DMS53 treated with DMSO at 0.1 percent for 48 hours (cell line): ENCODE measurements around the gene LMNB1.
"Not testable (repeated sequence)": the region's sequence is repeated elsewhere in the genome, so short reads cannot be mapped to it uniquely, and the experiment has no call there.

Source experiments
- DNase-seq: peaks from one replicate; lab custom pipeline; 2025; ENCODE audit not compliant: unreplicated experiment; lab: John Stamatoyannopoulos, UW

The LMNB1 gene

DNA sequence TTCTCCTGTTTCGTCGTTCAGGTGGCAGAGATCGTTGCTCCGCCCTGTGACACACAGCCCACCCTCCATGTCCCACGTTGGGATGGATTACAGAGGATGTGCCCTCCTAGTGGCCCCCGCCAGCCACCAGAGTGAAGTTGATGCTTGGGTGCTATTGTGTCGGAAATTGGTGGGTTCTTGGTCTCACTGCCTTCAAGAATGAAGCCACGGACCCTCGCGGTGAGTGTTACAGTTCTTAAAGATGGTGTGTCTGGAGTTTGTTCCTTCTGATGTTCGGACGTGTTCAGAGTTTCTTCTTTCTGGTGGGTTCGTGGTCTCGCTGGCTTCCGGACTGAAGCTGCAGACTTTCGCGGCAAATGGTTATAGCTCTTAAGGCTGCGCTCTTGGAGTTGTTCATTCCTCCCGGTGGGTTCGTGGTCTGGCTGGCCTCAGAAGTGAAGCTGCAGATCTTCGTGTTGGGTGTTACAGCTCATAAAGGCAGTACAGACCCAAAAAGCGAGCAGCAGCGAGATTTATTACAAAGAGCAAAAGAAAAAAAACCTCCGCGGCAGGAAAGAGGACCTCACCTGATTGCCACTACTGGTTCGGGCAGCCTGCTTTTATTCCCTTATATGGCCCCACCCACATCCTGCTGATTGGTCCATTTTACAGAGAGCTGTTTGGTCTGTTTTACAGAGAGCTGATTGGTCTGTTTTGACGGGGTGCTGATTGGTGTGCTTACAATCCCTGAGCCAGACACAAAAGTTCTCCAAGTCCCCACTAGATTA, 76.8 kb downstream of the LMNB1 start:
- DNase-seq: not testable (repeated sequence)

DNA sequence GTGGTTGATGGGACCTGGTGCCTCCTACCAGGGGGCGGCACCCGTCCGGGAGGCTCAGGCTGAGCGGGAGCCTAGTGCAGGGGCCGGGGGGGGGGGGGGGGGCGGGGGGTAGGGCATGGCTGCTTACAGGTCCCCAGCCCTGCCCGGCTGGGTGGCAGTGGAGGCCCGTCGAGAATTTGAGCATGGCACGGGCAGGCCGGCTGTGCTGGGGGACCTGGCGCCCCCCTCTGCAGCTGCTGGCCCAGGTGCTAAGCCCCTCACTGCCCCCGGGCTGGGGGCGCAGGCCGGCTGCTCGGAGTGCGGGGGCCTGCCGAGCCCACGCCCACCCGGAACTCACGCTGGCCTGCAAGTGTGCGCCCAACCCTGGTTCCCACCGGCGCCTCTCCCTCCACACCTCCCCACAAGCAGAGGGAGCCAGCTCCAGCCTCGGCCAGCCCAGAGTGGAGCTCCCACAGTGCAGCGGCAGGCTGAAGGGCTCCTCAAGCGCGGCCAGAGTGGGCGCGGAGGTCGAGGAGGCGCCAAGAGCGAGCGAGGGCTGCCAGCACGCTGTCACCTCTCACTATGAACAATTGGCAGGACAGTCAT, 77.7 kb downstream of the LMNB1 start:
- no peak for DNase-seq

DNA sequence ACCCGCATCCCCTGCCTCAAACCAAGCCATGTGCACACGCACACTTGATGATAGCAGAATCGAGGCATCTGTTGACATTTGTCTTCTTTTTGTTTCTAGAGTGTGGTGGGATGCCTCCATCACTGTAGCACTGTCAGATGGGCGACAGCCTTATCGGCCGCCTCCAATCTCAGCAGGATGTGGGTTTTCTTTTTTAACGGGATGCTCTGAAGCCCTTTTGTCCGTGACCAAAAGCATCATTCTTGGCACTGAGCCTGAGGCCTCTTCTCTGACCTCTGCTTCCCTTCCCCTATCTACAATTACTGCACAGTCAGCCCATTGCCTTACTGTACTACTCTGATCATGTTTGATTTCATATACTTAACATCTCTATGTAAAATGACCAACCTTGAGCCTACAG, 78.3 kb downstream of the LMNB1 start:
- no peak for DNase-seq

- DNase-seq: no peak
Measured at GRCh38 chr5:126857472-126858410, 80.8 kb downstream of the LMNB1 start.

GRCh38 chr5:126858441-126858840, 81.5 kb downstream of the LMNB1 start:
- no peak for DNase-seq

DNA sequence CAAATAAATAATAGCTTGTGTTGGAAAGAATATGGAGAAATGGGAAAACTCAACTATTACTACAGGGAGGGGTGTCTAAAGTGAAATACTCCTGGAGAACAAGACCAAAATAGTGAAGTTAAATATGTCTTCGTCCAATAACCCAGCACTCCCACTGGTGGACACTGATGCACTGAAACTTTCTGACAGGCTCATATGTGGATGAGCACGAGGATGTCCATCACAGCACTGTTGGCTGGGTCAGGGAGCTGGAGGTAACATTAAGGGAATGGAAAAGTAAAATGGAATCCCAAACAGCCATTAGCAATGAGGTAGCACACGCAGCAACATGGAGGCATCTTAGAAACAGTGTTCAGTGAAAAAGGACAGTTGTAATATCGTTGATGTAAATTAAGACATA, 86.5 kb downstream of the LMNB1 start:
- DNase-seq: no peak

DNA sequence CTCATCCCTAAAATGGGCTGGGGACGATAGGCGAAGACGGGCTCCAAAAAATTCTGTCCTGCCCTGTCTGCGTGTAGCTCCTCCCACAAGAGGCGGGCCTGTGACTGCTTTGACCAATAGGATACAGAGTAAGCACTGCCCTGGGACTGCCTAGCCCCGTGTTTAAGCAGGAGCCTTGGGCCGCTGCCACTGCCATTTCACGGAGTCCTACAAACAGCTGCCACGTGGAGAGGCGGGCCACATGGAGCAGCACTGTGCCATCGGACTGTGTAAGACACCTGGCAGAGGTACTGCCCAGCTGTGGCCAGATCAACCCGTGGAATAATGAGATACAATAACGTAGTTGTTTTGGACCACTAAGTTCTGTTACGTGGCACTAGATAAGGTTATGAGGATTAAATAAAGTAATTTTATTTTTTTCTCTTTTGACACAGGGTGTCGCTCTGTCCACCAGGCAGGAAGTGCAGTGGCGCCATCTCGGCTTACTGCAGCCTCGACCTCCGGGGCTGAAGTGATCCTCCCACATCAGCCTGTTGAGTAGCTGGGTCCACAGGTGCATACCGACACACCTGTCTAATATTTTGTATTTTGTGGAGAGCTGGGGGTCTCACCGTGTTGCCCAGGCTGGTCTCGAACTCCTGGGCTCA, 87.2 kb downstream of the LMNB1 start:
- peak; percentile 93 for DNase-seq

GRCh38 chr5:126865299-126865698, 88.4 kb downstream of the LMNB1 start:
- no peak for DNase-seq

- DNase-seq: no peak
Measured at GRCh38 chr5:126866851-126867636, 90.1 kb downstream of the LMNB1 start.

GRCh38 chr5:126868338-126869004, 91.5 kb downstream of the LMNB1 start:
- DNase-seq: no peak

- DNase-seq: no peak
Measured at GRCh38 chr5:126869005-126869451, 92.1 kb downstream of the LMNB1 start.

- DNase-seq: no peak
Measured at GRCh38 chr5:126871441-126871840, 94.5 kb downstream of the LMNB1 start.

- no peak for DNase-seq
Measured at GRCh38 chr5:126872561-126873354, 95.8 kb downstream of the LMNB1 start.

- DNase-seq: no peak
Measured at GRCh38 chr5:126875303-126875785, 98.4 kb downstream of the LMNB1 start.

DNA sequence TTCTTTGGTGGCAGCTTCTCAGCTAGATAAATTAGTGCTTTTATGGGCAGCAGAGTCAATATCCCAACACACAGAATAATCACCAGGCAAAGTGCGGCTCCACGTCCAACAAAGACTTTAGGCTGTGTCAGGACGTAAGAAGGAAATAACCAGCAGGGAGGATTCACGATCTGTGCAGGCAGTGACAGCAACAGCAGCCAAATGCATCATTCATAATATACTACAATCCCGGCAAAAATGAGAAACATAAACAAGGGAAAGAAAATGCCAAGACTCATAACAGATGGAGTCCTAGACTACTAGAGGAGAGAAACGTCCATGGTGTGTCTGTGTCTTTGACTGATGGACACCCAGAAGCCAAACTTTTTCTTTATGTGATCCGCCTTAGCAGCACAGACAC, 100.7 kb downstream of the LMNB1 start:
- DNase-seq: no peak

DNA sequence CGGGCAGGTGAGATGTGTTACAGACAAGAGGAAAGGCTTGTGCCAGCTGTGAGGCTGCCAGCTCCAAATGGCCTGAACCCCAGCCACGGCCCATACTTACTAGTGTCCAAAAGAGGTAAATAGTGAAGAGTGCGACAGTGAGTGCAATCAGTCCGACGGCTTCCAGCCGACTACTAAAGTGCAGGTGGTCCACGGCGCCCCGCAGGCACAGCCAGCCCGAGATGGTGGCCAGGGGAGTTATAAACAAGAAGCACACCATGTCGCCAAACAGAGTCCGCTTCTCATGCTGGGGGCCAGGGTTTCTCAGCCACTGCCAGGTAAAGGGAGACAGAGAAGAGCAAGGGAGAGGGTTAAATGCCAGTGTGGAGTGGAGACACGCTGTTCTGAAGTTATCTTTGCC, 101.1 kb downstream of the LMNB1 start:
- DNase-seq: no peak

DNA sequence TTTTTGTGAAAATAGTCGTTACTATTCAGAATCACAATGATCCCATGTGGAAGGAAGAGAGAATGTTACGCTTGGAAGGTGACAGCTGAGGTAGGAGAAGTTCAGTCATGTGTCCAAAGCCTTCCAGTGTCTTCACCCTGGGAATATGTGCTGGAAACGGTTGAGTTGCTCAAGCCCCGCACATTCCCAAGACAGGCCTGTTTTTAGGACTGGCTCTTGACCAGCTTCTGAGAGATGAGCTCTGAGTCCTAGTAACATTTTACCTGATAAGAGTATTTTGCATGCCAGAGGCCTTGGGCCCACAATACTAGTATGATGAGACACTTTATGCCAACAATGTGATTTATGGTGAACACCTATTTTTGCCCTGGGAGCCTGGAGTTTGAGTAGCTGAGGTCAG, 101.7 kb downstream of the LMNB1 start:
- no peak for DNase-seq

DNA sequence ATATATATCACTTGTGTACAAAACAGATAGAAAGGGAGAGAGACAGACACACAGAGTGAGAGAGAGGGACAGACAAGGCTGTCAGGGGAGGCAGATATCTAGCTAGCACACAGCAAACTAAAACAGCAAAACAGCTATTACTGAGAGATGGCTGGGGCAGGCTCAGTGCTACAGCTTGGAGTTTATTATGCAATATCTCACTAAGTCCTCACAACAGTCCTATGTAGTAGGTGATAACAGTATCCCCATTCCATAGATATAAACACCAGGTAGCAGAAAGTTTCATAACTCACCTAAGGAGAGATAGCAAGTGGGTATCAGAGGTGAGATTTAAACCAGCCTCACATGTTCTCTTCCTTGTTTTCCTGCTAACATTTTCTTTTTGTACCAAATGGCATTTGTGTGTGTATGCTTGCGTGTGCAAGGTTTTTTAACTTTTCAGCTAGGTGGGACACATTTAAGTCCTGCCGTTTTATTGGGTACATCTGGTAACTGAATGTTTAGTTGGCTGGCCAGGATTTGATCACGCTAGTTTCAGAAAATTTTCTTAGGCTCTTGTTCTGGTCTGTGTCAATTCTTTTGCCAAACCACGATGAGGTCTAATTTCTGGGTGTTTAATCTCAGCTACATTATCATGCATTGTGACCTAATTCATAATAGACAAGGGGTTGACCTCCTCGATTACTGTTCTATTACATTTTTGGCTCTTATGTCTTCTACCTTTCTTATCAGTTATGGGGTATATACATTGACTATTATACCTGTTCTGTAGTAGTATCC, 105.1 kb downstream of the LMNB1 start:
- DNase-seq: no peak
